Fibroblast of mammary gland (primary cell): Measurements from ENCODE around the gene LIG4.
A peak's percentile ranks its signal among the peaks of the same experiment; 100 is the strongest.

ENCODE experiments used
- DNase-seq: peaks from one replicate; pipeline ENCODE4 v3.0.0-alpha.2; 2010; ENCODE audit warnings: low read depth
- H3K4me3 ChIP-seq: 2 replicates; pipeline ENCODE4 v1.5.1; 2011; ENCODE audit warnings: low read depth, mild to moderate bottlenecking, low read length, moderate library complexity; ENCODE audit not compliant: control insufficient read depth
- TF ChIP-seq, protein P1 (sequence below): conservative IDR thresholded peaks from 2 replicates; pipeline ENCODE4 v1.5.1; 2011; ENCODE audit warnings: low read depth, low read length, inconsistent platforms; ENCODE audit not compliant: control insufficient read depth, insufficient read depth

Gene LIG4

DNA sequence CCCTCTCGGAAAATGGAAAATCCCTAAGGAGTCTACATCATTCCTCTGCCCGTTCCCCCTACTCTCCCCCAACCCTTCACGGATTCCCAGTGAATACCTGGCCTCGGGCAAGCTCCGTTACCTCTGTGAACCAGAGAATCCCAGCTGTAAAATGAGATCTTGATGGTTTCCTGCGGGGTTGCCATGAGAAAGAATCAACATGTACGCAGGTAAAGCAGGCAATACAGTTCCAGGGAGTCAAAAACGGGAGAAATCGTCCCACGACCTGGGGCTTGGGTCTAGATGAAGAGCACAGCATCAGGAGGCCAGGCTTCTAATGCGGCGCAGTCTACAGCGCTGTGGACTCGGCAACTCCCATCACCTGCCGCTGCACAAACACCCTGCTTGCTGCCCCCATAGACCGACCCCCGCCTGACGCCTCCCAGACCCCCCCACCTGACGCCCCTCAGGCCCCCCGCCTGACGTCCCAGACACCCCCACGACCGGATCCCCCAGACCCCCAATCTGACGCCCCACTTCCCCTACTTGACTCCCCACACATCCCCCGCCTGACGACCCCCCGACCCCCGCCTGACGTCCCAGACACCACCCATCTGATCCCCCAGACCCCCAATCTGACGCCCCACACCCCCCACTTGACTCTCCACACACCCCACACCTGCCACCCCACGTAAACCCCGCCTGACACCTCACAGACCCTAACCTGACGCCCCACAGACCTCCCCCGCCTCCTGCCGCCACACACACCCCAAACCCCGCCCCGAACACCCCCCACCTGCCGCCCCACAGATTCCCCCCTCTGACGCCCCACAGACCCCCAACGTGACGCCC is 680 bp downstream of the LIG4 start:
- TF ChIP-seq, protein P1, sequence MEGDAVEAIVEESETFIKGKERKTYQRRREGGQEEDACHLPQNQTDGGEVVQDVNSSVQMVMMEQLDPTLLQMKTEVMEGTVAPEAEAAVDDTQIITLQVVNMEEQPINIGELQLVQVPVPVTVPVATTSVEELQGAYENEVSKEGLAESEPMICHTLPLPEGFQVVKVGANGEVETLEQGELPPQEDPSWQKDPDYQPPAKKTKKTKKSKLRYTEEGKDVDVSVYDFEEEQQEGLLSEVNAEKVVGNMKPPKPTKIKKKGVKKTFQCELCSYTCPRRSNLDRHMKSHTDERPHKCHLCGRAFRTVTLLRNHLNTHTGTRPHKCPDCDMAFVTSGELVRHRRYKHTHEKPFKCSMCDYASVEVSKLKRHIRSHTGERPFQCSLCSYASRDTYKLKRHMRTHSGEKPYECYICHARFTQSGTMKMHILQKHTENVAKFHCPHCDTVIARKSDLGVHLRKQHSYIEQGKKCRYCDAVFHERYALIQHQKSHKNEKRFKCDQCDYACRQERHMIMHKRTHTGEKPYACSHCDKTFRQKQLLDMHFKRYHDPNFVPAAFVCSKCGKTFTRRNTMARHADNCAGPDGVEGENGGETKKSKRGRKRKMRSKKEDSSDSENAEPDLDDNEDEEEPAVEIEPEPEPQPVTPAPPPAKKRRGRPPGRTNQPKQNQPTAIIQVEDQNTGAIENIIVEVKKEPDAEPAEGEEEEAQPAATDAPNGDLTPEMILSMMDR = no peak
- H3K4me3 ChIP-seq = peak overlapping the region; percentile 58
- no peak for DNase-seq

DNA sequence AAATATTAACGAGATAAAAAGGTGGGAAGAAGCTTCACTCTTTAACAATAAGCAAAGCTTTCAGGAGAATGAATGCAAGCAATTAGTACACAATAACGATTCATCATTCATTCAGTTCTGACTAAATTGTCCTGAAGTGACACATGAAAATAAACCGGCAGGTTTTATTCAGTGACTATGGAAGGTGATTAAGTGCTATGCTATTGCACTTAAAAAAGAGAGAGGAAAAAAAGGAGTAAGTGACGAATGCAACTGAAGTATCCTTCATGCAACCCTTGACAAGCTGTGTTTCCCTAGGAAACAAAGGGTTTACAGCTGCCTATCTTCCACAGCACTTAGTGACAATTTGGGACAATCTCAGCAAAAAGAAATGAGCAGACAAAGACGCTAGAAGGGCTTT is 1.4 kb downstream of the LIG4 start:
- TF ChIP-seq, protein P1 = no peak
- no peak overlapping the region for H3K4me3 ChIP-seq
- DNase-seq = peak; percentile 32

DNA sequence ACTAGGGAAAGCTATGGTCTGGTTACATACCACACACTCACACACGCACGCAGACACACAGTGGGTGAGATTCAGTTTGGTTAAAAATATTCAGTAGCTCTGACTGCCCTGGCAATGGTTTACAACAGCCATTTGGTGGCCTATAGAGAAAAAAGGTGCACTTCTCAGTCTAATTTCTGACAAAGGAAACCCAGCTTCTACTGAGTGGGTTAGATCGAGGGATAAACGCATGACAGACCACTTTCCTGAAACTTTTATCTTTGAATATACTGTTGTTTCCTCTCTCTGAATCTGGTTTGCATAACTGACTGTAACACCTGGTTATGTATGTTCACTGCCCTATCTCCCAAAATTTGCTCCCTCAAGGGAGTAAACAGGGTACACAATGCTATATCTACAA is 2.5 kb downstream of the LIG4 start:
- no peak overlapping the region for H3K4me3 ChIP-seq
- no peak for DNase-seq
- TF ChIP-seq, protein P1 = no peak

DNA sequence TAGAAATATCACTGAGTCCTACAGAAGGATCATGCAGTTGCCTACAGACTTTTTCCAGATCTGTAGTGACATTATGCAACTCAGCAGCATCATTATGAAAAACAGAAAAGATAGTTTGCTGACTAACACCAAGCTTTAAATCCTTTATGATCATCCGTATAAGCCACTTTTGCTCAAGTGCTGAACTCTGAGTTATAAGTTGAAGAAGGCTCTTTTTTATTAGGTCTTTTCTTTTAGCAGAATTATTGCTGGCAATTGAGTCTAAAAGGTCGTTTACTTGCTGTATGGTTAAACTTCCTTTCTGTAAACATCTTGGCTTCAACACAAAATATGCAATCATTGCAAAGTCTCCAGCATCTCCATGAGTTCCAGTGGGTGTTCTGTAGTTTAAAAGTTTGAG is 4.8 kb downstream of the LIG4 start:
- no peak overlapping the region for H3K4me3 ChIP-seq
- TF ChIP-seq, protein P1 = no peak
- DNase-seq = no peak

DNA sequence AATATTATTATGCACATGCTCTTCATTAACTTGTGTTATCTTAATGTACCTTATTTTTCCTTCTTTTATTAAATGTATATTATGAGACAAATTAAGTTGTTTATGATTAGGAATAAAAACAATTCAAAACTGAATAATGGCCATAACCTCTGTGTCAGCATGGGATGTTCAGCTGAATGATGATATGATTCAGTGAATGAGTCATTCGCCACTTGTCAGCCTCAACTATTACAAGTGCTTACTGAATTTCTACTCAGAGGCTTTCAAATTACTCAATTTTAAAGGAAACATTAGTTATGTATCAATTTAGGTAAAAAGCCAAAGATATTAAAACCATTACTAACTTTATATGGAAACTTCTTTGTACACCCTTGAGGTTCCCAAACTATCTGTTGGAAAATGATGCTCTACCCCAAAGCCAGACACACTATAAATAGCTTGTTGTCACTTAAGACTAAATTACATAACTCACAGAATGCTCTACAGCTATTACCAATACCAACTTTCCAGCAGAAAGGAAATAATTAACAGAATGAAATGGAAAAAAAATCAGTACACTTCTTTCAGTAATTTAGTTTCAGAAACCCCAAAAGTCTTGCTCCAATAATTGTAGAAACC is 14.4 kb downstream of the LIG4 start:
- peak; percentile 66 for DNase-seq
- TF ChIP-seq, protein P1 = no peak
- no peak overlapping the region for H3K4me3 ChIP-seq

DNA sequence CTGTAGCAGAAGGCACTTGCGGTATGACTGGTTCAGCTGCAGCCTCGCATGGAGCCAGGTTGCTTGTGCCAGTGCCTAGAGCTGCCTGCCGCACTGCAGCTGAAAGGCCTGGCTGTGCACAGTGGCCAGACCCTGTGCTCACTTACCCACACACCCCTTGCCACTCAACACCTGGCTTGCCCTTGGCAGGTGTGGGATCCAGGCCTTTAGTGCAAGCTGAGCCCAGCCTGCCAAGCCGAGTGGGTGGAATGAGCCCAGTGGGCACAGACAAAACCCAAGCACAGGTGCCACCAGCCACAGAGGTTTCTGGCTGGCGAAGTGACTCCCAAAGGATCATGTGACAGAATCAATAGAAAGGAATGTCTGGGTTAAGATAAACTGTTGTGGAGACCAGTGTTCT is 19.5 kb downstream of the LIG4 start:
- DNase-seq = no peak
- TF ChIP-seq, protein P1 = no peak
- H3K4me3 ChIP-seq = no peak overlapping the region

DNA sequence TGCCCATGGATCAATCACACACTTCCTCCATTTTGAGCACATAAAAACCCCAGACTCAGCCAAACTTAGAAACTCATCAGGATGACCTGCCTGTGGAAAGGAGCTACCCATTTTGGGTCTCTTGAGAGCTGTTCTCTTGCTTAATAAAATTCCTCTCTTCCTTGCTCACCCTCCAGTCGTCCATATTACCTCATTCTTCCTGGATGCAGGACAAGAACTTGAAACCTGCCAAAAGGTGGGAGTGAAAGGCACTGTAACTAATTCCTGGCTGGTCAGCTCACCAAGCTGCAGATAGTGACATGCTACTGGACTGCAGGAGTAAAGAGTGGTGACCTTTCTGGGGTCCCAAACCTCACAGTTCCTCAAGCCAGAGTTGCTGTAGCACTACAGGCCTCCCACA is 20.2 kb downstream of the LIG4 start:
- DNase-seq = peak; percentile 49
- H3K4me3 ChIP-seq = no peak overlapping the region
- TF ChIP-seq, protein P1 = no peak
